ENCODE data around the gene ZNF561.
"Not testable (repeated sequence)": the region's sequence is repeated elsewhere in the genome, so short reads cannot be mapped to it uniquely, and the experiment has no call there.

The ZNF561 gene

DNA sequence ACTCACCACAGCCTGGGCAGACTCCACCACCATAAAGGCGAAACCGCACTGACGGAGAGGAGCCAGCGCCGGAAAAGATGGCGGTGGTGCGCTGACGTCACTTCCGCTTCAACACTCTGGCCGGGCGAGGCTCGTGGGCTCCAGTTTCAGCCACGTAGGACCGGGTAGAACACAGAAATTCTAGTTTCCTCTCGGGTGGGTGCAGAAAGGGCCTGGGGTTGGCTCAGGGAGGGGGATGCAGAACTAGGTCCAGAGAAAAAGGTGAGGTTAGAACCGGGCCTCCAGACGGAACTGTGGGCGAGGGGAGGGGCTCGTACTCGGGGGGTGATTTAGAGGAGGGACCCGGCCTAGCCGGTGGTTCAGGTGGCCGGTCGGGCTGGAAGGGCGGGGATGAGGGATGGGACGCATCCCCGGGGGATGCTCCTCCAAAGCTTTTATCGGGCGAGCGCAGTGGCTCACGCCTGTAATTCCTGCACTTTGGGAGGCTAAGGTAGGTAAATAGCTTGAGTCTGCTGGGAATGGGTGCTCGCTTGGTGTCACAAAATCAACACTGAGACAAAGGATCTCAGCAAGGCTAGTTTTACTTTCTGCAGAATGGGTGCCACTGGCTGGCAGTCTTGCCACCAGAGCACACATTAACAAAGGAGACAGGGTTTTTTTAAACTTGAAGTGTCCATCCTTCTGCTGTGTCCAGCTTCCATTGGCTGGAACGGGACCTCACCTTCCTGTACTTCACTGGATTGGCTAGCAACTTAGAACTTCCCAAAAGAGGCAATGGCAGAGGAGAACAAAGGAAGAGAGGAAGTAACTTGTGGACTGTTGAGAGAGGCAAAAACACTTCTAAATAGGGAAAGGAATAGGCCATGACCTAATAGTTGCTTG is at the start of gene ZNF561:
Gene ZNF561 (minus strand): TSS at position 77 of the 882 bp plus-strand sequence. CDS start 1,776 bp downstream, outside the sequence.
- peak; percentile 91 for DNase-seq (ENCODE audit: low read depth)

- DNase-seq (ENCODE audit: low read depth) = no peak
Observed at GRCh38 chr19:9668544-9668943, 47.5 kb upstream of the ZNF561 start.

- no peak for DNase-seq (ENCODE audit: low read depth)
Observed at GRCh38 chr19:9667898-9668297, 46.9 kb upstream of the ZNF561 start.

- DNase-seq (ENCODE audit: low read depth) = no peak
Observed at GRCh38 chr19:9658769-9659168, 37.7 kb upstream of the ZNF561 start.

DNA sequence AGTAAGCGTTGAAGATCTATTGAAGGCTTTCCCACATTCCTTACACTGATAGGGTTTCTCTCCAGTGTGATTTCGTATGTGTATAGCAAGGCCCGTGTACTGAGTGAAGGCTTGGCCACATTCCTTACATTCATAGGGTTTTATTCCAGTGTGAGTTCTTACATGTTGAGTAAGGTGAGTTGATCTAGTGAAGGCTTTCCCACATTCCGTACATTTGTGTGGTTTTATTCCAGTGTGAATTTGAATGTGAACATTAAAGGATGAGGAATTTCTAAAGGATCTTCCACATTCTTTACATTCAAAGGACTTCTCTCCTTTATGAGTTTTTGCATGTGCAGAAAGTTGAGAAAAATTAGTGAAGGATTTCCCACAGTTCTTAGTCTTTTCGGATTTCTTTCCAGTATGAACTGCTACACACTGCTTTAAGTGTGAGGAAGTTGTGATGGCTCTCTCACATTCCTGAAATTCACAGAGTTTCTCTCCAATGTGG is 32.1 kb upstream of the ZNF561 start:
- DNase-seq (ENCODE audit: low read depth) = peak; percentile 6

- not testable (repeated sequence) for DNase-seq (ENCODE audit: low read depth)
Observed at GRCh38 chr19:9651464-9651863, 30.4 kb upstream of the ZNF561 start.

DNA sequence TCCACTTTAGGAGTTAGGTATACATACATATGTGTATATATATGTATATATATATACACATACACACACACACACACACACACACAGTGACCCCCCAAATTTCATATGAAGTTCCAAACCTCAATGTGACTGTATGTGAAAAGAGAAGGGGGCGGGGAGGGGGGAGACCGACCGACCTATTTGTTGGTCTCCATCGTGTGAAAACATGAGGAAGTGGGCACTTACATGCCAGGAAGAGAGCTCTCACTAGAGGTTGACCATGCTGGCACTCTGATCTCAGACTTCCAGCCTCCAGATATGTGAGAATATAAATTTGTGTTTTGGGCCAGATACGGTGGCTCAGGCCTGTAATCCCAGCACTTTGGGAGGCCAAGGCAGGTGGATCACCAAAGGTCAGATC is 29.3 kb upstream of the ZNF561 start:
- no peak for DNase-seq (ENCODE audit: low read depth)

- no peak for DNase-seq (ENCODE audit: low read depth)
Observed at GRCh38 chr19:9645472-9645871, 24.4 kb upstream of the ZNF561 start.

DNA sequence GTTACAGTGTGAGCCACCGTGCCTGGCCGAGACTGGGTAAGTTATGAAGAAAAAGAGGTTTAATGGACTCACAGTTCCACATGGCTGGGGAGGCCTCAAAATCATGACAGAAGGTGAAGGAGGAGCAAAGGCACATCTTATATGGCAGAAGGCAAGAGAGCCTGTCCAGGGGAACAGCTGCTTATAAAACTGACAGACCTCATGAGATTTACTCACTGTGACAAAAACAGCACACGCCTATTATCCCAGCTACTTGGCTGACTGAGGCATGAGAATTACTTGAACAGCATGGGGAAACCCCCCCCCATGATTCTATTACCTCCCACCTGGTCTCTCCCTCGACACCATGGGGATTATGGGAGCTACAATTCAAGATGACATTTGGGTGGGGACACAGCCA is 23.4 kb upstream of the ZNF561 start:
- DNase-seq (ENCODE audit: low read depth) = no peak

GRCh38 chr19:9641810-9642209 is 20.8 kb upstream of the ZNF561 start:
- DNase-seq (ENCODE audit: low read depth) = no peak

DNA sequence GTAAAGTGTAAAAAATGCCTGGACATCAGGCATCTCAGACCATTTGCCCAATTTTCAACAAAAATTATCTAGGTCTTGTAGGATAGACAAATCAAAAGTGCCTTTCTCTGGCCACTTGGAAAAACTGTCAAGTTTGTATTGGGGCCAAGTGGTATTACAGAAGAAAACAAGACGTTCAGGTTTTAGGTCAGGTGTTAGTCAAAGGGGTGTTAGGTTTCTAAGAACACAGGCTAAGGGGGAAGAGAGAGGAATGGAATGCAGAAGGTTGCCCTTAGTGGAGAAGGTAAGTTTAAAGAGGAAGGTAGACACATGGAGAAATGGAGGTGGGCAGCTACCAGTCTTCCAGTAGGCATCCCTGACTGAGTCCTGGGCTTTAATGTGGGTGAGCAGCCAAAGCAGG is 19.9 kb upstream of the ZNF561 start:
- no peak for DNase-seq (ENCODE audit: low read depth)

DNA sequence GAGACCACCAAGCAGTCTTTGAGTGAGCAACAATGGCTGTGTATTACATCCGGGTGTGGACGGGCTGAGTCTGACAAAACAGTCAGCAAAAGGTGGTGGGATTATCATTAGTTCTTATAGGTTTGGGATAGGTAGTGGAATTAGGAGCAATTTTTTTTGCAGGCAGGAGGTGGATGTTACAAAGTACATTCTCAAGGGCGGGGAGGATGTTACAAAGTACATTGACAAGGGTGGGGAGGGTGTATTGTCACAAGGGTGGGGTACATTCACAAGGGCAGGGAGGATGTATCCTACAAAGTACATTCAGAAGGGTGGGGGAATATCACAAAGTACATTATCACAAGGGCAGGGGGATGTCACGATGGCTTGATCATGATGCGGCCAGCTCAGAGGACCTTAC is 15.0 kb upstream of the ZNF561 start:
- DNase-seq (ENCODE audit: low read depth) = no peak

DNA sequence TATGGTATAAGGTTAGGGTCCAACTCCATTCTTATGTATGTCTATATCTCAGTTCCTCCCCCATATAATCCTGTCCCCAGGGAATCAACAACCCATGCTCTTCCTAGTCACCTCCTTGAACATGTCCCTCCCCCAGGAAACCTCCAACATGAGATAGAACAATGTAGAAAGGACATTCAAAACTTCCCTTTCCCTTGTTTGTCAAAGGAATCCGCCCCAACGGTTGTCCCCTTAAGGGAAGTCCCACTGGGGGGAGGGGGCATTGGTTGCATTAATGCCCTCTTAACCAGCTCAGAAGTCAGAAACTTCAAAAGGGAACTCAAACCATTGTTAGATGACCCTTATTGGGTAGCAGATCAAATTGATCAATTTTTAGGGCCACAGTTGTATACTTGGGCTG is 6.8 kb upstream of the ZNF561 start:
- no peak for DNase-seq (ENCODE audit: low read depth)

DNA sequence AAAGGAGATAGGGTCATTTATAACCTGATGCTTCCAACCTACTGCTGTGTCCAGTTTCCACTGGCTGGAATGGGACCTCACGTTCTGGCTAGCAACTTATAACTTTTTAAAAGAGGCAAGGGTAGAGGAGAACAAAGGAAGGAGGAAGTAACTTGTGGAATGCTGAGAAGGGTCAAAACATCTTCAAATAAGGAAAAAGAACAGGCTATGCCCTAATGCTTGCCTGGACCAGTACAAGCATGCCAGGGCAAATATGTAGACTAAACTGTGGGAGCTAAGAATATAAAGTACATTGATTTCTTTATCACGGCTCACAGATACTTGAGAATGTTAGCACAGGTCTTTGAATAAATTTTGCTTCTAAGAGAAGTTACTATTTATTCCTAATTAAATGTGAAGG is 1.5 kb upstream of the ZNF561 start:
- DNase-seq (ENCODE audit: low read depth) = peak; percentile 52

- DNase-seq (ENCODE audit: low read depth) = no peak
Observed at GRCh38 chr19:9620842-9621155, 233 bp downstream of the ZNF561 start.

DNA sequence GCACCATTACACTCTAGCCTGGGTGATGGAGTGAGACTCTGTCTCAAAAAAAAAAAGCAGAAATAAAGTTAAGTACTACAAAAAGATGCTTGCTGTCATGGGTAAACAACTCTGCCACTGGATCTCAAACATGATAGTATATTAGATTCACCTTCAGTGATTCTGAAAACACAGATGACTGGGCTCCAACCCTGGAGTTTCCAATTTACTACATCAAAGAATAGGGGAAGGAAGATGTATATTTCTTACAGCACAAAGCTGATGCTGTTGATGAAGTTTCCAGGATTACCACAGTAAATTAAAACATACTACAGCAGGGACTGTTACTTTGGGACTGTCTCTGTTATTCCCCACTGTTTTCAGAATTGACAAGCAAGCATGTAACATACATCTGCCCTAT is 5.2 kb downstream of the ZNF561 start:
- no peak for DNase-seq (ENCODE audit: low read depth)

DNA sequence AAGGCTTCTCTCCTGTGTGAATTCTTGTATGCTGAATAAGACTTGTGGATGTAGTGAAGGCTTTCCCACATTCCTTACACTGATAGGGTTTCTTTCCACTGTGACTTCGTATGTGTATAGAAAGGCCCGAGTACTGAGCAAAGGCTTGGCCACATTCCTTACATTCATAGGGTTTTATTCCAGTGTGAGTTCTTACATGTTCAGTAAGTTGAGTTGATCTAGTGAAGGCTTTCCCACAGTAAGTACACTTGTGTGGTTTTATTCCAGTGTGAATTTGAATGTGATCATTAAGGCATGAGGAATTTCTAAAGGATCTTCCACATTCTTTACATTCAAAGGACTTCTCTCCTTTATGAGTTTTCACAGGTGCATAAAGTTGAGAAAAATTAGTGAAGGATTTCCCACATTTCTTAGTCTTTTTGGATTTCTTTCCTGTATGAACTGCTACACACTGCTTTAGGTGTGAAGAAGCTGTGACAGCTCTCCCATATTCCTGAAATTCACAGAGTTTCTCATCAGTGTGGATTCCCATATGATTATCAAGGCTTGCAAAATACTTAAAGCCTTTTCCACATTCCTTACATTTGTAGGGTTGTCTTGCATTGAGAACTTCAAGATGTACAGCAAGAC is 10.4 kb downstream of the ZNF561 start:
- no peak for DNase-seq (ENCODE audit: low read depth)

GRCh38 chr19:9608912-9609311 is 12.1 kb downstream of the ZNF561 start:
- DNase-seq (ENCODE audit: low read depth) = no peak

- DNase-seq (ENCODE audit: low read depth) = peak; percentile 82
Observed at GRCh38 chr19:9597027-9597426, 24.0 kb downstream of the ZNF561 start.

GRCh38 chr19:9586764-9587163 is 34.3 kb downstream of the ZNF561 start:
- DNase-seq (ENCODE audit: low read depth) = peak; percentile 70

DNA sequence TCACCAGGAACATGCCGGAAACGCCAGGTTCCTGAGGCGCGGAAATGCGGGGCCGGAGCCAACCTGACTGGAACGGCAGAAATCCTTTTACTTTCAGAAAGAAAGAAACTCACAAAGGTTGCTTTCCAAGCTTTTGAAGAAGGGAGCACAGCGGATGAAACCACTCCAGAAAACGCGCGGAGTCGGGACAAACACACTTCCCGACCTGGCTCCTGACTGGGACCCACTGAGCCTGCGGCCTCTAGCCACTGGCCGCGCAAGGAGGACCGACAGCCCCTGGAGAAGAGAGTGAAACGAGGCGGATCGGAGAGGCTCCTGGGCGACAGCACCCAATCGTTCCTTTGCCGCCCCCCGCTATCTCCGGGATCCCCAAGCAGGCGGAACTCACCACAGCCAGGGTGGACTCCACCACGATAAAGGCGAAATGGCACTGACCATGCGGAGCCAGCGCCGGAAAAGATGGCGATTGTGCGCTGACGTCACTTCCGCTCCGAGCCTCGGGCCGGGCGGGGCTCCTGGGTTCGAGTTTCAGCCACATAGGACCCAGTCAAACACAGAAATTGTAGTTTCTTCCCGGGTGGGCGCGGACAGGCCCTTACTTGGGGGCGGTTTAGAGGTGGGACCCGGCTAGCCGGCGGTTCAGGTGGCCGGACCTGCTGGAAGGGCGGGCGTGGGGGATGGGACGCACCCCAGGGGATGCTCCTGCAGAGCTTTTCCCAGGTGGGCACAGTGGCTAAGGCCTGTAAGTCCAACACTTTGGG is 36.8 kb downstream of the ZNF561 start, which contains the start of gene ZNF121:
Gene ZNF121 (minus strand): TSS at position 432 of the 761 bp plus-strand sequence. CDS start 16,407 bp downstream, outside the sequence.
- peak; percentile 81 for DNase-seq (ENCODE audit: low read depth)

GRCh38 chr19:9582081-9582725 is 38.8 kb downstream of the ZNF561 start:
- DNase-seq (ENCODE audit: low read depth) = not testable (repeated sequence)
